Measurements from ENCODE around the gene SNX1. TPM values are rescaled to one million over a fixed set of nuclear protein-coding genes. Genes with fewer than 3 reads are reported as not detected.

SNX1 gene
- polyA plus RNA-seq, 1 donor, result 93.6 TPM

DNA sequence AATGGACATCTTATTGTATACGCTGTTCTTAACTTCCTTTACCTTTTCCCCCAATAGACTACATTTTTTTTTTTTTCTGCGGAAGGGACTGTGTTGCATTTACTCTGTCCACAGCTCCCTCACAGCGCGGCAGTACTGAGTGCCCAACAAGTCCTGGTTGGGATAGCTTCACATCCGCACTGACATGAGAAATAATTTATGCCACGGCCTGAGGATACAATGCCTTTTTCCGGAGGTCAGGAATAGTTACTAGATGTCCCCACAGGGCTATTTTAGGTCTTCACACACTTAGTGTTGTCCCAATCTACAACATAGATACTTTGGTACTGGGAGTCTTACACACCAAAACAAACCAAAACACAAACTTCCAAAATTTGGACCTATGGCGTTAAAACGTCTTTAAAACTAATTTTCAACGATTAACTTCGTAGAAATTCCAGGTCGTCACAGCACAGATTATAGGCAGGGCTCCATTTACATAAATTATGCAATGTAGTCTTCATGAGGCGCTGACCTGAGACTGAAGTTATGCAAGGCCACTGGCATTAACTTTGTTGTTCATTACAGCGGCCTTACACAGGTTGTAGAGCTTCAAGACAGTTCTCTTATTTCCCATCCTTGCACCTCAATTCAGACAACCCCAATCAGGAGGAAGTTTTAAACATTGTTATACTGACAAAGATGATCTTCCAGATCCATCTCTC, 68.0 kb downstream of the SNX1 start:
- no peaks in the 10 kb centered on the region for H3K9me3 ChIP-seq (ENCODE audit: control insufficient read depth, low read depth, low read length)
- peaks cover 13% of the 10 kb centered on the region for H3K4me1 ChIP-seq (ENCODE audit: control insufficient read depth, insufficient read depth, low read length)
- H3K4me3 ChIP-seq (ENCODE audit: low read length), result peak overlapping the region; percentile 48
- H3K27ac ChIP-seq (ENCODE audit: low read length), result peak overlapping the region; percentile 89
- peaks cover 25% of the 10 kb centered on the region for H3K36me3 ChIP-seq (ENCODE audit: control insufficient read depth, insufficient read depth, low read length)
- 50% methylated on average over 6 of the region's 14 CpGs for WGBS (ENCODE audit: insufficient coverage, low lambda C conversion rate)
- DNase-seq, result no peak
- no peaks in the 10 kb centered on the region for H3K27me3 ChIP-seq (ENCODE audit: control insufficient read depth, insufficient read depth, low read length)

DNA sequence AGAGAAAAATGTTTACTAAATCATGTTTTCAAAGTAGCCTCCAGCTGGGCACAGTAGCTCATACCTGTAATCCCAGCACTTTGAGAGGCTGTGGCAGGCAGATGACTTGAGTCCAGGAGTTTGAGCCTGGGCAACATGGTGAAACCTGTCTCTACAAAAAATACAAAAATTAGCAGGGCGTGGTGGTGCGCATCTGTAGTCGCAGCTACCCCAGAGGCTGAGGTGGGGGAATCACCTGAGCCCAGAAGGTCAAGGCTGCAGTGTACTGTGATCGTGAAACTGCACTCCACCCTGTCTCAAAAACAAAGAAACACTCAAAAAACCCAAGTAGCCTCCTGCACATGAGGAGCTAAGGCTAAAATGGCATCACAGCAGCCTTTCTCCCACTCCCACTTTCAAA, 68.7 kb downstream of the SNX1 start:
- Histone ChIP-seq H3K4me1 (ENCODE audit: control insufficient read depth, insufficient read depth, low read length) (peaks cover 13% of the 10 kb centered on the region), H3K4me3 (ENCODE audit: low read length) (no peak overlapping the region), H3K27me3 (ENCODE audit: control insufficient read depth, insufficient read depth, low read length) (no peaks in the 10 kb centered on the region), H3K36me3 (ENCODE audit: control insufficient read depth, insufficient read depth, low read length) (peaks cover 20% of the 10 kb centered on the region), H3K9me3 (ENCODE audit: control insufficient read depth, low read depth, low read length) (no peaks in the 10 kb centered on the region), H3K27ac (ENCODE audit: low read length) (no peak overlapping the region)
- no peak for DNase-seq
- no CpG with 5 or more reads among the region's 4 CpGs for WGBS (ENCODE audit: insufficient coverage, low lambda C conversion rate)

- no CpG with 5 or more reads among the region's 5 CpGs for WGBS (ENCODE audit: insufficient coverage, low lambda C conversion rate)
- no peaks in the 10 kb centered on the region for H3K27me3 ChIP-seq (ENCODE audit: control insufficient read depth, insufficient read depth, low read length)
Observed at GRCh38 chr15:64166102-64166890, 70.5 kb downstream of the SNX1 start.

DNA sequence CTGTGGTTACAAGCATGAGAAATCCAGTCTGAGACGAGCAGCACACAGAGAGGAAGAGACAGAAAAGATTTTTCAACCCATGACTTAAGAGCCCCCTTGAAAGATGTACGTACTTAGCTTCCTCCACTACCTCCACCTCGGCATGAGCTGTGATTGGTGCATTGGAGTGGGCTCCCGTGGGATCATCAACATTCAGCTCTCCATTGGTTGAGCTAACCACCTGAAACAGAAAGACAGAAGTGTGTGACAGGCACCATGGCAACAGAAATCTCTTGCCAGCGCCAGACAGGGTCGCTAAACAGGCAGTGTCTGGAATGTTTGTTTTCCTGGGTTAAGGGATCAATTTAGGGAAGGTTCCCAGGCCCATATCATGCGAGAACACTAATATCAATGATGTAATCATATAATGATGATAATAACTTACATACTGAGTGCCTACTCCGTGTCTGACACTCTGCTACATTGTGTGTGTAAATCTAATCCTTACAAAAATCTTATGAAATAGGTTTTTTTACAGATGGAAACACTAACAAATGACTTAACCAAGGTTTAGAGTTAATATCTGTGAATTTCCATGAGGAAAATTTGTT, 84.5 kb downstream of the SNX1 start:
- DNase-seq, result no peak
- Histone ChIP-seq H3K27me3 (ENCODE audit: control insufficient read depth, insufficient read depth, low read length) (no peaks in the 10 kb centered on the region), H3K36me3 (ENCODE audit: control insufficient read depth, insufficient read depth, low read length) (peaks cover 32% of the 10 kb centered on the region), H3K27ac (ENCODE audit: low read length) (no peak overlapping the region), H3K4me3 (ENCODE audit: low read length) (no peak overlapping the region), H3K4me1 (ENCODE audit: control insufficient read depth, insufficient read depth, low read length) (no peaks in the 10 kb centered on the region), H3K9me3 (ENCODE audit: control insufficient read depth, low read depth, low read length) (no peaks in the 10 kb centered on the region)
- WGBS (ENCODE audit: insufficient coverage, low lambda C conversion rate), result 33% methylated on average over 1 of the region's 8 CpGs

More at GRCh38 chr15:64166102-64166890, 70.5 kb downstream of the SNX1 start:
- no peak for DNase-seq
- Histone ChIP-seq H3K27ac (ENCODE audit: low read length) (no peak overlapping the region), H3K36me3 (ENCODE audit: control insufficient read depth, insufficient read depth, low read length) (peaks cover 15% of the 10 kb centered on the region), H3K9me3 (ENCODE audit: control insufficient read depth, low read depth, low read length) (no peaks in the 10 kb centered on the region), H3K4me1 (ENCODE audit: control insufficient read depth, insufficient read depth, low read length) (peaks cover 11% of the 10 kb centered on the region), H3K4me3 (ENCODE audit: low read length) (no peak overlapping the region)

GRCh38 chr15:64182859-64183370, 87.1 kb downstream of the SNX1 start:
- Histone ChIP-seq H3K27ac (ENCODE audit: low read length) (no peak overlapping the region), H3K4me1 (ENCODE audit: control insufficient read depth, insufficient read depth, low read length) (no peaks in the 10 kb centered on the region), H3K4me3 (ENCODE audit: low read length) (no peak overlapping the region), H3K9me3 (ENCODE audit: control insufficient read depth, low read depth, low read length) (no peaks in the 10 kb centered on the region), H3K36me3 (ENCODE audit: control insufficient read depth, insufficient read depth, low read length) (peaks cover 27% of the 10 kb centered on the region), H3K27me3 (ENCODE audit: control insufficient read depth, insufficient read depth, low read length) (no peaks in the 10 kb centered on the region)
- peak in 1 of 2 donors; percentile 11 for DNase-seq
- 92% methylated on average over 2 of the region's 4 CpGs for WGBS (ENCODE audit: insufficient coverage, low lambda C conversion rate)

- Histone ChIP-seq H3K27me3 (ENCODE audit: control insufficient read depth, insufficient read depth, low read length) (no peaks in the 10 kb centered on the region), H3K36me3 (ENCODE audit: control insufficient read depth, insufficient read depth, low read length) (peaks cover 16% of the 10 kb centered on the region), H3K4me3 (ENCODE audit: low read length) (no peak overlapping the region), H3K27ac (ENCODE audit: low read length) (no peak overlapping the region), H3K9me3 (ENCODE audit: control insufficient read depth, low read depth, low read length) (no peaks in the 10 kb centered on the region), H3K4me1 (ENCODE audit: control insufficient read depth, insufficient read depth, low read length) (no peaks in the 10 kb centered on the region)
- WGBS (ENCODE audit: insufficient coverage, low lambda C conversion rate), result 100% methylated on average over 3 of the region's 9 CpGs
- no peak for DNase-seq
Observed at GRCh38 chr15:64185146-64185911, 89.5 kb downstream of the SNX1 start.

DNA sequence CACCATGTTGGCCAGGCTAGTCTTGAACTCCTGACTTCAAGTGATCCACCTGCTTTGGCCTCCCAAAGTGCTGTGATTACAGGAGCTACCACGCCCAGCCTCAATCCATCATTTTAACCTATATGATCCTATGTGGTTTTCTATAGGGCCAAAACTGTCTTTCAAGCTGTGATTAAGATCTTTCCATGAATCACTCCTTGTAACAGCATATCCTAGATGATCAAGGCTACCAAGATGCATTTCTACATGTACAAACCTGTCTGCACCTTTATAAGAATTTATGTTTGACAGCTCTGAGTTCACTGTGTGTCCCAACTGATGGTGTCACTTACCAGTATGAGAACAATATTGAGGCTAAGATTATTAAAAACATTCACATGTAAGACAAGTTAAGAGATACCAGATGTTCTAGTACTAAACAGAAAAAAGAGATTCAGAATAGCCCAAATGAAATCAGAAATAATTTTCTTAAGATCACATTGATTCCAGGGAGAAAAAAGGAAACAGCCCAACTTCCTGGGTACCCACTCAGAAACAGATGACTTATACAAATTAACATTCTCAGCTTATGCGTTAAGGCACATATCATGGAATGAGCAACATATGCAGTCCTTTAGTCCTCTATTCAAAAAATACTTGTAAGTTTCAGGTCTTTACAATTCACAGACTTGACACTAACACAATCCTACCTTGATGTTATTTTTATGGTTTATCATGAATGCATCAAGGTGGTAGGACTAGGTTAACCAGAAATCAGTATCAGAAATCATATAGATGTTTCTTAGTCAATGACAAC, 91.8 kb downstream of the SNX1 start:
- no peaks in the 10 kb centered on the region for H3K27me3 ChIP-seq (ENCODE audit: control insufficient read depth, insufficient read depth, low read length)
- DNase-seq, result no peak
- H3K4me1 ChIP-seq (ENCODE audit: control insufficient read depth, insufficient read depth, low read length), result no peaks in the 10 kb centered on the region
- H3K36me3 ChIP-seq (ENCODE audit: control insufficient read depth, insufficient read depth, low read length), result peaks cover 12% of the 10 kb centered on the region
- WGBS (ENCODE audit: insufficient coverage, low lambda C conversion rate), result 83% methylated on average over 1 of the region's 2 CpGs
- no peaks in the 10 kb centered on the region for H3K9me3 ChIP-seq (ENCODE audit: control insufficient read depth, low read depth, low read length)
- H3K27ac ChIP-seq (ENCODE audit: low read length), result no peak overlapping the region
- no peak overlapping the region for H3K4me3 ChIP-seq (ENCODE audit: low read length)

Other genes starting within 250 kb of the SNX1 start
- gene DAPK2, start 49.5 kb upstream of the SNX1 start, polyA plus RNA-seq, result 7.4 TPM
- 99.9 TPM for gene CIAO2A, start 2.1 kb upstream of the SNX1 start, polyA plus RNA-seq
- 2.7 TPM for gene SNX22, start 55.7 kb downstream of the SNX1 start, polyA plus RNA-seq
- gene PPIB, start 67.0 kb downstream of the SNX1 start, polyA plus RNA-seq, result 513 TPM